Trophoblast cell (in vitro differentiated cells and primary cell): ENCODE measurements around the gene SLC27A4.

ENCODE experiments used
- DNase-seq, 2 donors: peaks; one replicate each; pipeline ENCODE4 v3.0.0-alpha.2; 2016
- H2AFZ ChIP-seq: 2 replicates; pipeline ENCODE4 v1.6.1; 2013; ENCODE audit warnings: low read length, moderate library complexity, mild to moderate bottlenecking; ENCODE audit not compliant: insufficient read depth, poor library complexity
- H2AK5ac ChIP-seq: 2 replicates; pipeline ENCODE4 v1.6.1; 2013; ENCODE audit warnings: mild to moderate bottlenecking, low read length
- H2BK120ac ChIP-seq: 2 replicates; pipeline ENCODE4 v1.6.1; 2013; ENCODE audit warnings: low read length, mild to moderate bottlenecking, moderate library complexity; ENCODE audit not compliant: insufficient read depth, poor library complexity
- H2BK12ac ChIP-seq: 2 replicates; pipeline ENCODE4 v1.6.1; 2013; ENCODE audit warnings: mild to moderate bottlenecking, low read length, moderate library complexity
- H2BK5ac ChIP-seq: 2 replicates; pipeline ENCODE4 v1.6.1; 2013; ENCODE audit warnings: low read length, low read depth, moderate library complexity, mild to moderate bottlenecking; ENCODE audit not compliant: poor library complexity
- H3K14ac ChIP-seq: 2 replicates; pipeline ENCODE4 v1.6.1; 2013; ENCODE audit warnings: mild to moderate bottlenecking, low read length
- H3K18ac ChIP-seq: 2 replicates; pipeline ENCODE4 v1.6.1; 2013; ENCODE audit warnings: mild to moderate bottlenecking, low read length
- H3K23ac ChIP-seq: 2 replicates; pipeline ENCODE4 v1.6.1; 2013; ENCODE audit warnings: low read length
- H3K27ac ChIP-seq: 2 replicates; pipeline ENCODE4 v1.5.1; 2013; ENCODE audit warnings: low read depth, mild to moderate bottlenecking, inconsistent platforms, low read length, moderate library complexity
- H3K27me3 ChIP-seq: 2 replicates; pipeline ENCODE4 v1.6.1; 2013; ENCODE audit warnings: inconsistent platforms, mild to moderate bottlenecking, low read length, moderate library complexity; ENCODE audit not compliant: insufficient read depth
- H3K36me3 ChIP-seq, 2 experiments: 1 replicate in 1 of 2; 2 replicates in 1 of 2; pipeline ENCODE4 v1.6.1; 2013; ENCODE audit warnings: low read length in 2 of 2, mild to moderate bottlenecking in 2 of 2, moderate library complexity in 1 of 2; ENCODE audit not compliant: insufficient read depth in 2 of 2, control insufficient read depth in 1 of 2
- H3K4ac ChIP-seq: 2 replicates; pipeline ENCODE4 v1.6.1; 2013; ENCODE audit warnings: low read depth, mild to moderate bottlenecking, low read length, moderate library complexity
- H3K4me1 ChIP-seq, 2 experiments: 1 replicate in 1 of 2; 2 replicates in 1 of 2; pipeline ENCODE4 v1.6.1; 2013; ENCODE audit warnings: low read length in 2 of 2, mild to moderate bottlenecking in 2 of 2, moderate library complexity in 1 of 2; ENCODE audit not compliant: insufficient read depth in 2 of 2, control insufficient read depth in 1 of 2
- H3K4me2 ChIP-seq: 2 replicates; pipeline ENCODE4 v1.6.1; 2013; ENCODE audit warnings: inconsistent platforms, mild to moderate bottlenecking, low read length, moderate library complexity
- H3K4me3 ChIP-seq: 2 replicates; pipeline ENCODE4 v1.5.1; 2013; ENCODE audit warnings: mild to moderate bottlenecking, low read depth, low read length, inconsistent platforms
- H3K79me1 ChIP-seq: one replicate; pipeline ENCODE4 v1.6.1; 2013; ENCODE audit warnings: low read length
- H3K79me2 ChIP-seq: 2 replicates; pipeline ENCODE4 v1.6.1; 2013; ENCODE audit warnings: low read length, mild to moderate bottlenecking; ENCODE audit not compliant: control insufficient read depth, insufficient read depth, poor library complexity
- H3K9ac ChIP-seq: 2 replicates; pipeline ENCODE4 v1.6.1; 2013; ENCODE audit warnings: mild to moderate bottlenecking, low read length
- H3K9me3 ChIP-seq: 2 replicates; pipeline ENCODE4 v1.6.1; 2013; ENCODE audit warnings: low read depth, mild to moderate bottlenecking, control low read depth, inconsistent platforms, low read length; ENCODE audit not compliant: insufficient read depth
- H4K12ac ChIP-seq: 2 replicates; pipeline ENCODE4 v1.6.1; 2013; ENCODE audit warnings: low read depth, mild to moderate bottlenecking, low read length, moderate library complexity
- H4K8ac ChIP-seq: 2 replicates; pipeline ENCODE4 v1.6.1; 2013; ENCODE audit warnings: low read depth, mild to moderate bottlenecking, low read length, moderate library complexity
- H4K91ac ChIP-seq: one replicate; pipeline ENCODE4 v1.6.1; 2013; ENCODE audit warnings: low read depth, mild to moderate bottlenecking, low read length, moderate library complexity
- whole genome bisulfite sequencing: extraction: QIAGEN DNeasy Blood & Tissue Kit; methylation state at CpG from one replicate; pipeline ENCODE4 v1.1.7; 2013; ENCODE audit warnings: missing lambda C conversion rate; ENCODE audit not compliant: insufficient read length, insufficient coverage; ENCODE audit errors: extremely low coverage; 5-methylcytosine and 5-hydroxymethylcytosine counted together

The SLC27A4 gene

DNA sequence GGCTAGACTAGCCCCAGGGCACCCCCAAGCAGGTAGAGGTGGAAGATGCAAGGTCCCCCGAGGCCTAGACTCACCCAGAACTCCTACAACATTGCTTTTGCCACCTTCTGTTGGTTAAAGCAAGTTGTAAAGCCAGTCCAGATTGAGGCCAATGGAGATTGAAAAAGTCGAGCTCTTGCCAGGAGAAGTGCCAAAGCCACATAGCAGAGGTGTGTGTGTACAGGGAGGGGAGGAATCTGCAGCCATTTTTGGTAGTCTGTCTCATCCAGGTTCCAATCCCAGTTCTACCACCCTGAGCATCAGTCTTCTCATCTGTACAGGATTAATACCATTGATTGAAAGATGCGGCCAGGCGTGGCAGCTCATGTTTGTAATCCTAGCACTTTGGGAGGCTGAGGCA, 18.5 kb downstream of the SLC27A4 start:
- no peak overlapping the region for H2BK5ac ChIP-seq
- H3K27me3 ChIP-seq: no peaks in the 10 kb centered on the region
- H3K18ac ChIP-seq: no peak overlapping the region
- H3K9ac ChIP-seq: no peak overlapping the region
- no peak overlapping the region for H4K12ac ChIP-seq
- H3K79me1 ChIP-seq: no peaks in the 10 kb centered on the region
- no peaks in the 10 kb centered on the region for H3K79me2 ChIP-seq
- no peak overlapping the region for H2AK5ac ChIP-seq
- H4K91ac ChIP-seq: no peak overlapping the region
- H2BK120ac ChIP-seq: no peak overlapping the region
- no peak overlapping the region for H3K4ac ChIP-seq
- no peak for DNase-seq
- H3K4me2 ChIP-seq: no peak overlapping the region
- H3K4me3 ChIP-seq: no peak overlapping the region
- H3K23ac ChIP-seq: no peak overlapping the region
- H3K14ac ChIP-seq: no peak overlapping the region
- no peak overlapping the region for H3K27ac ChIP-seq
- no peak overlapping the region for H2BK12ac ChIP-seq
- H3K36me3 ChIP-seq: peaks cover 18 to 31% of the 10 kb centered on the region in 2 experiments
- H3K9me3 ChIP-seq: no peaks in the 10 kb centered on the region
- no peak overlapping the region for H2AFZ ChIP-seq
- H4K8ac ChIP-seq: no peak overlapping the region
- peaks cover 0 to 5% of the 10 kb centered on the region in 2 experiments for H3K4me1 ChIP-seq
- WGBS: no CpG with 5 or more reads among the region's 4 CpGs

DNA sequence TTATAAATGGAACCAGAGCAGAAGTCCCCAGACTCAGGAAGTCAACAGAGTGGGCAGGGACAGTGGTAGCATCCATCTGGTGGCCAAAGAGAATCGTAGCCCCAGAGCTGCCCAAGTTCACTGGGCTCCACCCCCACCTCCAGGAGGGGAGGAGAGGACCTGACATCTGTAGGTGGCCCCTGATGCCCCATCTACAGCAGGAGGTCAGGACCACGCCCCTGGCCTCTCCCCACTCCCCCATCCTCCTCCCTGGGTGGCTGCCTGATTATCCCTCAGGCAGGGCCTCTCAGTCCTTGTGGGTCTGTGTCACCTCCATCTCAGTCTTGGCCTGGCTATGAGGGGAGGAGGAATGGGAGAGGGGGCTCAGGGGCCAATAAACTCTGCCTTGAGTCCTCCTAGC, 20.5 kb downstream of the SLC27A4 start:
- H3K27ac ChIP-seq: no peak overlapping the region
- WGBS: no CpG with 5 or more reads among the region's 2 CpGs
- H3K36me3 ChIP-seq: peaks cover 7 to 18% of the 10 kb centered on the region in 2 experiments
- H3K14ac ChIP-seq: no peak overlapping the region
- H3K27me3 ChIP-seq: no peaks in the 10 kb centered on the region
- DNase-seq: no peak
- H3K4ac ChIP-seq: no peak overlapping the region
- H3K9ac ChIP-seq: no peak overlapping the region
- no peak overlapping the region for H3K18ac ChIP-seq
- no peak overlapping the region for H4K12ac ChIP-seq
- H3K4me1 ChIP-seq: peaks cover 4 to 11% of the 10 kb centered on the region in 2 experiments
- no peak overlapping the region for H4K91ac ChIP-seq
- no peak overlapping the region for H4K8ac ChIP-seq
- H3K23ac ChIP-seq: no peak overlapping the region
- no peak overlapping the region for H3K4me3 ChIP-seq
- H3K79me1 ChIP-seq: no peaks in the 10 kb centered on the region
- H2BK12ac ChIP-seq: no peak overlapping the region
- H2BK5ac ChIP-seq: no peak overlapping the region
- no peaks in the 10 kb centered on the region for H3K9me3 ChIP-seq
- H2AFZ ChIP-seq: no peak overlapping the region
- H2BK120ac ChIP-seq: no peak overlapping the region
- no peak overlapping the region for H3K4me2 ChIP-seq
- H3K79me2 ChIP-seq: no peaks in the 10 kb centered on the region
- H2AK5ac ChIP-seq: no peak overlapping the region

DNA sequence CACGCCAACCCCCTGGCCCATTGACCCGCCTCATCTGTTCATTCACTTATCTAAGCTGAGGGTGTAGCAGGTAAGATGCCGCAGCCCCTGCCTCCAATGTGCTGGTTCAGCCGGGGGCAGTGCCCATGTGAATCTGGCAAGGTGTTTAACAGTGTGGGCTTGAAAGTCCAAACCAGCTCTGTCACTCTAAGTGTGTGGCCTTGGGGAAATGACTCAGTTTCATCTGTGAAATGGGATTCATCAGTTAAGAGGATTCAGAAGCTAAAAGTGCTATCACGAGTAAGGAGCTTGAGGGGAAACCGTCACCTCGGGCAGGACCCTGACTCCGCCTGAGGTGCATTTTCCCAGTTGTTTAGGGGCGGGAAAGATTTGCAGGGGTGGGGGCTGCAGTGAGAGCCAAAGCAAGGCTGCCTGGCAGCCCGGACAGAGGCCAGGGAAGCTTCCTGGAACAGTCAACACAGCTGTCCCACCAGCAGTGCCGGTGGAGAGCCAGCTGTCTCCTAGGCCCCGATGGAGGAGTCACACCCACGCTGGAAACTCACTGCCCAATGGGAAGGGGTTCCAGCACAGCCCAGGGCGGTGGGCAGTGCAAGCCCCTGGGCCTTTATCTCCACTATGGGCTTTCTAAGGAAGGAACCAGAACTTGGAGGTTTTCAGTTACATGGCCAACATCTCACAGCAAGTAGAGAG, 21.1 kb downstream of the SLC27A4 start:
- peak overlapping the region; percentile 38 for H2AFZ ChIP-seq
- H4K12ac ChIP-seq: no peak overlapping the region
- H3K4me2 ChIP-seq: peak overlapping the region; percentile 71
- no peaks in the 10 kb centered on the region for H3K79me2 ChIP-seq
- WGBS: no CpG with 5 or more reads among the region's 14 CpGs
- H3K18ac ChIP-seq: no peak overlapping the region
- no peak overlapping the region for H2BK12ac ChIP-seq
- H2BK120ac ChIP-seq: no peak overlapping the region
- no peaks in the 10 kb centered on the region for H3K9me3 ChIP-seq
- no peak overlapping the region for H3K4ac ChIP-seq
- no peak overlapping the region for H2BK5ac ChIP-seq
- peak overlapping the region; percentile 19 for H4K8ac ChIP-seq
- no peak overlapping the region for H3K27ac ChIP-seq
- peak; percentile 42 to 58 for DNase-seq
- H3K36me3 ChIP-seq: peaks cover 2 to 13% of the 10 kb centered on the region in 2 experiments
- no peak overlapping the region for H3K4me3 ChIP-seq
- H4K91ac ChIP-seq: peak overlapping the region; percentile 28
- no peaks in the 10 kb centered on the region for H3K79me1 ChIP-seq
- H3K27me3 ChIP-seq: no peaks in the 10 kb centered on the region
- no peak overlapping the region for H2AK5ac ChIP-seq
- no peak overlapping the region for H3K14ac ChIP-seq
- peaks cover 4 to 11% of the 10 kb centered on the region in 2 experiments for H3K4me1 ChIP-seq
- no peak overlapping the region for H3K23ac ChIP-seq
- H3K9ac ChIP-seq: no peak overlapping the region

DNA sequence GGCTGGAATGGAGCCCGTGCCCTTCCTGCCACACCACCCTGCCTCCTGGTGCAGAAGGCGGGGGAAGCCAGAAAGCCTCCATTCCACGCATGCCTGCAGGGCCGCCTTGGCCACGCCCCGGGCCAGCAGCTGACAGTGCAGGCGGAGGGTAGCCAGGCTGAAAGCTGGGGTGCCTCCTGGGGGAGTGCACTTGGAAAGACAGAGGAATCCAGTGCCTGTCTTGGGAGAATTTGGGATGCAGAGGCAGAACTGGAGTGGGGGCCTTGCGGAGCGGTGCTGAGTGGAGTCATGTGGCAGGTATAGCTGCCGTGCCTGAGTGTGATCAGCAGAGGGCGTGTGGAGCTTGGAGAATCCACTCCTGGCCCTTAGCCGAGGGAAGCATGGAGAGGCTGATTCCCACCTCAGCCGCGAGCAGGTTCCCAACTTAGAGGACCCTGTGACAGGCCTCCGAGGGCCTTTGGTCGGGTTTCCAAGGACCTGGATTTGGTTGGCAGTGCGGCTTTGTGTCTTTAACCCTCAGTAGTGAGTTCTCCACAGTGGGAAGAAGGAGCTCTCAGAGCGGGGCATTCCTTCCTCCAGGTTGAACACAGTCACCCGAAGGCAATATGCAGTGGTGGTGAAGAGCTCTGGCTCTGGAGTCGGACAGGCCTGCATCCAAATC, 21.8 kb downstream of the SLC27A4 start:
- no peak overlapping the region for H3K4ac ChIP-seq
- H2AFZ ChIP-seq: peak overlapping the region; percentile 38
- H3K18ac ChIP-seq: no peak overlapping the region
- DNase-seq: peak; percentile 77 to 88
- no peak overlapping the region for H3K23ac ChIP-seq
- WGBS: no CpG with 5 or more reads among the region's 20 CpGs
- H3K27ac ChIP-seq: no peak overlapping the region
- H2AK5ac ChIP-seq: no peak overlapping the region
- peak overlapping the region; percentile 21 for H4K12ac ChIP-seq
- H3K14ac ChIP-seq: no peak overlapping the region
- H3K79me2 ChIP-seq: no peaks in the 10 kb centered on the region
- H4K8ac ChIP-seq: peak overlapping the region; percentile 19
- H3K4me3 ChIP-seq: peak overlapping the region; percentile 45
- peaks cover 2 to 12% of the 10 kb centered on the region in 2 experiments for H3K36me3 ChIP-seq
- H2BK5ac ChIP-seq: no peak overlapping the region
- H2BK12ac ChIP-seq: no peak overlapping the region
- no peaks in the 10 kb centered on the region for H3K27me3 ChIP-seq
- no peaks in the 10 kb centered on the region for H3K9me3 ChIP-seq
- H3K79me1 ChIP-seq: no peaks in the 10 kb centered on the region
- H3K9ac ChIP-seq: no peak overlapping the region
- no peak overlapping the region for H2BK120ac ChIP-seq
- H3K4me2 ChIP-seq: peak overlapping the region; percentile 71
- H3K4me1 ChIP-seq: peaks cover 4 to 11% of the 10 kb centered on the region in 2 experiments
- peak overlapping the region; percentile 28 for H4K91ac ChIP-seq
